Spleen (tissue), 7 donors: ENCODE measurements around the gene DCHS2.

Experiments
- POLR2AphosphoS5 ChIP-seq, 3 donors: sonication (generic); formaldehyde crosslinking; IDR thresholded peaks; one replicate each; pipeline ENCODE4 v1.5.1; 2017; ENCODE audit warnings: antibody characterized with exemption in 3 of 3
- TF ChIP-seq, protein P1 (sequence below), 11 experiments: fragments of 200-600 bp in 7 of 11; fragments of 450-650 bp in 4 of 11; sonication (generic) in 4 of 11; IDR thresholded peaks in 8 of 11; conservative IDR thresholded peaks in 3 of 11; 1 replicate in 7 of 11; 2 replicates in 4 of 11; pipeline versions ENCODE4 v1.4.0 to v1.8.0; 2016 to 2021; ENCODE audit warnings: antibody characterized with exemption in 11 of 11, inconsistent platforms in 4 of 11, mild to moderate bottlenecking in 1 of 11
- donor health status: DM: no; HTN: no; CAD: no; lungs with moderate emphysema.
- donor health status: DM: no; HTN: no; CAD: no.
- donor health status: DM: no; HTN: no; CAD: no.

DNA sequence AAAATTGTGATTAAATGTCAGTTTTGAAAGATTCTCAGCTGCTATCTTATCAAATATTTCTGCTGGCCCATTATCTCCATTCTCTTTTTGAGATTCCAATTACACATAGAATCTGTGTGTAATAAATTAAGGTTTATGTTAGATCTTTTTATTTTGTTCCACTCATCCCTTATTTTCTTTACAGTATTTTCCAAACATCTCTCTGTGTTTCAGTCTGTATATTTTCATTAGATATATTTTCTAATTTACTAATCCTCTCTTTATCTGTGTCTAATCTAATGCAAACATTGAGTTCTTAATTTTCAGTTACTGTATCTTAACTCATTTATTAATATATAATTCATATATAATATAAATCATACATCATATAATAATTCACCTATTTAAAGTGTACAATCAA, 268.7 kb downstream of the DCHS2 start:
- TF ChIP-seq, protein P1, sequence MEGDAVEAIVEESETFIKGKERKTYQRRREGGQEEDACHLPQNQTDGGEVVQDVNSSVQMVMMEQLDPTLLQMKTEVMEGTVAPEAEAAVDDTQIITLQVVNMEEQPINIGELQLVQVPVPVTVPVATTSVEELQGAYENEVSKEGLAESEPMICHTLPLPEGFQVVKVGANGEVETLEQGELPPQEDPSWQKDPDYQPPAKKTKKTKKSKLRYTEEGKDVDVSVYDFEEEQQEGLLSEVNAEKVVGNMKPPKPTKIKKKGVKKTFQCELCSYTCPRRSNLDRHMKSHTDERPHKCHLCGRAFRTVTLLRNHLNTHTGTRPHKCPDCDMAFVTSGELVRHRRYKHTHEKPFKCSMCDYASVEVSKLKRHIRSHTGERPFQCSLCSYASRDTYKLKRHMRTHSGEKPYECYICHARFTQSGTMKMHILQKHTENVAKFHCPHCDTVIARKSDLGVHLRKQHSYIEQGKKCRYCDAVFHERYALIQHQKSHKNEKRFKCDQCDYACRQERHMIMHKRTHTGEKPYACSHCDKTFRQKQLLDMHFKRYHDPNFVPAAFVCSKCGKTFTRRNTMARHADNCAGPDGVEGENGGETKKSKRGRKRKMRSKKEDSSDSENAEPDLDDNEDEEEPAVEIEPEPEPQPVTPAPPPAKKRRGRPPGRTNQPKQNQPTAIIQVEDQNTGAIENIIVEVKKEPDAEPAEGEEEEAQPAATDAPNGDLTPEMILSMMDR (IDR thresholded peaks at IDR 0.05 in 8 of 11, conservative IDR thresholded peaks at IDR 0.05 in 3 of 11): no peak
- TF ChIP-seq POLR2AphosphoS5 (IDR thresholded peaks at IDR 0.05): no peak
